Measurements from ENCODE around the gene ANKRD34C.
A peak's percentile ranks its signal among the peaks of the same experiment; 100 is the strongest.

Gene ANKRD34C

GRCh38 chr15:79283252-79284048 is 928 bp downstream of the ANKRD34C start (continued):
- TF ChIP-seq, protein P1, sequence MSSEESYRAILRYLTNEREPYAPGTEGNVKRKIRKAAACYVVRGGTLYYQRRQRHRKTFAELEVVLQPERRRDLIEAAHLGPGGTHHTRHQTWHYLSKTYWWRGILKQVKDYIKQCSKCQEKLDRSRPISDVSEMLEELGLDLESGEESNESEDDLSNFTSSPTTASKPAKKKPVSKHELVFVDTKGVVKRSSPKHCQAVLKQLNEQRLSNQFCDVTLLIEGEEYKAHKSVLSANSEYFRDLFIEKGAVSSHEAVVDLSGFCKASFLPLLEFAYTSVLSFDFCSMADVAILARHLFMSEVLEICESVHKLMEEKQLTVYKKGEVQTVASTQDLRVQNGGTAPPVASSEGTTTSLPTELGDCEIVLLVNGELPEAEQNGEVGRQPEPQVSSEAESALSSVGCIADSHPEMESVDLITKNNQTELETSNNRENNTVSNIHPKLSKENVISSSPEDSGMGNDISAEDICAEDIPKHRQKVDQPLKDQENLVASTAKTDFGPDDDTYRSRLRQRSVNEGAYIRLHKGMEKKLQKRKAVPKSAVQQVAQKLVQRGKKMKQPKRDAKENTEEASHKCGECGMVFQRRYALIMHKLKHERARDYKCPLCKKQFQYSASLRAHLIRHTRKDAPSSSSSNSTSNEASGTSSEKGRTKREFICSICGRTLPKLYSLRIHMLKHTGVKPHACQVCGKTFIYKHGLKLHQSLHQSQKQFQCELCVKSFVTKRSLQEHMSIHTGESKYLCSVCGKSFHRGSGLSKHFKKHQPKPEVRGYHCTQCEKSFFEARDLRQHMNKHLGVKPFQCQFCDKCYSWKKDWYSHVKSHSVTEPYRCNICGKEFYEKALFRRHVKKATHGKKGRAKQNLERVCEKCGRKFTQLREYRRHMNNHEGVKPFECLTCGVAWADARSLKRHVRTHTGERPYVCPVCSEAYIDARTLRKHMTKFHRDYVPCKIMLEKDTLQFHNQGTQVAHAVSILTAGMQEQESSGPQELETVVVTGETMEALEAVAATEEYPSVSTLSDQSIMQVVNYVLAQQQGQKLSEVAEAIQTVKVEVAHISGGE (tag by site-specific recombination; conservative IDR thresholded peaks at IDR 0.05; ENCODE audit: low read depth): no peak
- TF ChIP-seq KLF9 (tag by site-specific recombination; IDR thresholded peaks at IDR 0.05; ENCODE audit: low read depth) (no peak), ZFHX2 (tag by site-specific recombination; conservative IDR thresholded peaks at IDR 0.05) (no peak), ZNF214 (tag by site-specific recombination; IDR thresholded peaks at IDR 0.05; ENCODE audit: borderline replicate concordance) (no peak), TCF7L2 (IDR thresholded peaks at IDR 0.05; ENCODE audit: borderline replicate concordance, low read depth, low read length) (no peak), SALL2 (tag by site-specific recombination; IDR thresholded peaks at IDR 0.05; ENCODE audit: borderline replicate concordance) (no peak), ZNF600 (tag by site-specific recombination; IDR thresholded peaks at IDR 0.05) (no peak), ZNF48 (tag by site-specific recombination; IDR thresholded peaks at IDR 0.05) (no peak), ZNF404 (tag by site-specific recombination; IDR thresholded peaks at IDR 0.05) (no peak), ZBTB6 (tag by site-specific recombination; IDR thresholded peaks at IDR 0.05) (no peak), PATZ1 (tag by site-specific recombination; IDR thresholded peaks at IDR 0.05) (peak; percentile 49; the same call in 1 of the 2 replicates), ZBTB48 (tag by site-specific recombination; IDR thresholded peaks at IDR 0.05) (0 out of 2 replicates have a peak, but pooled peaks have one; percentile 38), HOXD13 (CRISPR knock-in tag; IDR thresholded peaks at IDR 0.05; ENCODE audit: borderline replicate concordance) (no peak), ZNF155 (tag by site-specific recombination; IDR thresholded peaks at IDR 0.05) (no peak), ZNF239 (tag by site-specific recombination; IDR thresholded peaks at IDR 0.05) (no peak), ZFP37 (tag by site-specific recombination; IDR thresholded peaks at IDR 0.05) (no peak), REPIN1 (tag by site-specific recombination; IDR thresholded peaks at IDR 0.05; ENCODE audit: low read depth) (no peak), ZNF571 (tag by site-specific recombination; IDR thresholded peaks at IDR 0.05) (no peak), MZF1 (tag by site-specific recombination; IDR thresholded peaks at IDR 0.05; ENCODE audit: borderline replicate concordance) (no peak), HOXA7 (CRISPR knock-in tag; IDR thresholded peaks at IDR 0.05; ENCODE audit: borderline replicate concordance) (no peak), ZNF146 (tag by site-specific recombination; IDR thresholded peaks at IDR 0.05) (no peak), ZBTB26 (tag by site-specific recombination; optimal IDR thresholded peaks at IDR 0.05) (no peak)
- TF ChIP-seq, protein P2, sequence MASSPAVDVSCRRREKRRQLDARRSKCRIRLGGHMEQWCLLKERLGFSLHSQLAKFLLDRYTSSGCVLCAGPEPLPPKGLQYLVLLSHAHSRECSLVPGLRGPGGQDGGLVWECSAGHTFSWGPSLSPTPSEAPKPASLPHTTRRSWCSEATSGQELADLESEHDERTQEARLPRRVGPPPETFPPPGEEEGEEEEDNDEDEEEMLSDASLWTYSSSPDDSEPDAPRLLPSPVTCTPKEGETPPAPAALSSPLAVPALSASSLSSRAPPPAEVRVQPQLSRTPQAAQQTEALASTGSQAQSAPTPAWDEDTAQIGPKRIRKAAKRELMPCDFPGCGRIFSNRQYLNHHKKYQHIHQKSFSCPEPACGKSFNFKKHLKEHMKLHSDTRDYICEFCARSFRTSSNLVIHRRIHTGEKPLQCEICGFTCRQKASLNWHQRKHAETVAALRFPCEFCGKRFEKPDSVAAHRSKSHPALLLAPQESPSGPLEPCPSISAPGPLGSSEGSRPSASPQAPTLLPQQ (tag by site-specific recombination; IDR thresholded peaks at IDR 0.05): 0 out of 2 replicates have a peak, but pooled peaks have one; percentile 12
- TF ChIP-seq, protein P3, sequence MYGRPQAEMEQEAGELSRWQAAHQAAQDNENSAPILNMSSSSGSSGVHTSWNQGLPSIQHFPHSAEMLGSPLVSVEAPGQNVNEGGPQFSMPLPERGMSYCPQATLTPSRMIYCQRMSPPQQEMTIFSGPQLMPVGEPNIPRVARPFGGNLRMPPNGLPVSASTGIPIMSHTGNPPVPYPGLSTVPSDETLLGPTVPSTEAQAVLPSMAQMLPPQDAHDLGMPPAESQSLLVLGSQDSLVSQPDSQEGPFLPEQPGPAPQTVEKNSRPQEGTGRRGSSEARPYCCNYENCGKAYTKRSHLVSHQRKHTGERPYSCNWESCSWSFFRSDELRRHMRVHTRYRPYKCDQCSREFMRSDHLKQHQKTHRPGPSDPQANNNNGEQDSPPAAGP (tag by site-specific recombination; IDR thresholded peaks at IDR 0.05): no peak
- TF ChIP-seq, protein P4, sequence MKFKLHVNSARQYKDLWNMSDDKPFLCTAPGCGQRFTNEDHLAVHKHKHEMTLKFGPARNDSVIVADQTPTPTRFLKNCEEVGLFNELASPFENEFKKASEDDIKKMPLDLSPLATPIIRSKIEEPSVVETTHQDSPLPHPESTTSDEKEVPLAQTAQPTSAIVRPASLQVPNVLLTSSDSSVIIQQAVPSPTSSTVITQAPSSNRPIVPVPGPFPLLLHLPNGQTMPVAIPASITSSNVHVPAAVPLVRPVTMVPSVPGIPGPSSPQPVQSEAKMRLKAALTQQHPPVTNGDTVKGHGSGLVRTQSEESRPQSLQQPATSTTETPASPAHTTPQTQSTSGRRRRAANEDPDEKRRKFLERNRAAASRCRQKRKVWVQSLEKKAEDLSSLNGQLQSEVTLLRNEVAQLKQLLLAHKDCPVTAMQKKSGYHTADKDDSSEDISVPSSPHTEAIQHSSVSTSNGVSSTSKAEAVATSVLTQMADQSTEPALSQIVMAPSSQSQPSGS (tag by site-specific recombination; IDR thresholded peaks at IDR 0.05; ENCODE audit: low read depth): no peak
